Activated naive CD4-positive, alpha-beta T cell treated with anti-CD3 and anti-CD28 coated beads, Interleukin-2, amount 10 ng/mL, durations not matched to agents 7 days and 5 days (primary cell): ENCODE measurements around the gene UNC79.

Source experiments
- CTCF ChIA-PET: fragments of 350-600 bp; sonication (Branson Sonifier 250); formaldehyde crosslinking; loops from one replicate; lab custom pipeline; 2021; ENCODE audit warnings: antibody characterized with exemption; lab: Charles Lee
- DNase-seq: peaks from one replicate; pipeline ENCODE4 v3.0.0-alpha.2; 2020
- H3K27ac Mint-ChIP-seq: one replicate; pipeline ENCODE4 v1.8.0; 2021; ENCODE audit warnings: mild to moderate bottlenecking, moderate library complexity, mixed read lengths
- H3K27me3 Mint-ChIP-seq: one replicate; pipeline ENCODE4 v1.8.0; 2021; ENCODE audit warnings: mild to moderate bottlenecking, mixed read lengths
- H3K36me3 Mint-ChIP-seq: one replicate; pipeline ENCODE4 v1.8.0; 2021; ENCODE audit warnings: mixed read lengths
- H3K4me1 Mint-ChIP-seq: one replicate; pipeline ENCODE4 v1.8.0; 2021; ENCODE audit warnings: mixed read lengths
- H3K4me3 Mint-ChIP-seq: one replicate; pipeline ENCODE4 v1.8.0; 2021; ENCODE audit warnings: mild to moderate bottlenecking, moderate library complexity, mixed read lengths
- H3K9me3 Mint-ChIP-seq: one replicate; pipeline ENCODE4 v1.8.0; 2021; ENCODE audit warnings: mixed read lengths

Gene UNC79

GRCh38 chr14:93733631-93734030, 302.9 kb downstream of the UNC79 start:
- Mint-ChIP-seq H3K36me3 (no peaks in the 10 kb centered on the region), H3K27ac (no peak overlapping the region), H3K4me1 (no peaks in the 10 kb centered on the region), H3K9me3 (no peaks in the 10 kb centered on the region), H3K27me3 (peaks cover 16% of the 10 kb centered on the region), H3K4me3 (no peak overlapping the region)
- CTCF ChIA-PET = no interaction called here
- DNase-seq = no peak

GRCh38 chr14:93734086-93734822, 303.5 kb downstream of the UNC79 start:
- Mint-ChIP-seq H3K27me3 (peaks cover 12% of the 10 kb centered on the region), H3K36me3 (no peaks in the 10 kb centered on the region), H3K4me3 (no peak overlapping the region), H3K4me1 (no peaks in the 10 kb centered on the region), H3K9me3 (no peaks in the 10 kb centered on the region), H3K27ac (no peak overlapping the region)
- no peak for DNase-seq
- CTCF ChIA-PET = no interaction called here

GRCh38 chr14:93735206-93735605, 304.5 kb downstream of the UNC79 start:
- no peaks in the 10 kb centered on the region for H3K9me3 Mint-ChIP-seq

GRCh38 chr14:93736378-93737014, 305.8 kb downstream of the UNC79 start:
- Mint-ChIP-seq H3K36me3 (no peaks in the 10 kb centered on the region), H3K4me3 (no peak overlapping the region), H3K4me1 (no peaks in the 10 kb centered on the region), H3K9me3 (no peaks in the 10 kb centered on the region), H3K27ac (no peak overlapping the region), H3K27me3 (peaks cover 16% of the 10 kb centered on the region)
- CTCF ChIA-PET = no interaction called here
- no peak for DNase-seq

More at GRCh38 chr14:93735206-93735605, 304.5 kb downstream of the UNC79 start:
- DNase-seq = no peak
- H3K27me3 Mint-ChIP-seq = peaks cover 13% of the 10 kb centered on the region
- no peaks in the 10 kb centered on the region for H3K36me3 Mint-ChIP-seq
- CTCF ChIA-PET = no interaction called here
- no peak overlapping the region for H3K4me3 Mint-ChIP-seq
- H3K4me1 Mint-ChIP-seq = no peaks in the 10 kb centered on the region
- no peak overlapping the region for H3K27ac Mint-ChIP-seq

GRCh38 chr14:93737634-93738033, 306.9 kb downstream of the UNC79 start:
- Mint-ChIP-seq H3K9me3 (no peaks in the 10 kb centered on the region), H3K4me1 (no peaks in the 10 kb centered on the region), H3K4me3 (no peak overlapping the region), H3K36me3 (no peaks in the 10 kb centered on the region), H3K27ac (no peak overlapping the region), H3K27me3 (peaks cover 18% of the 10 kb centered on the region)
- CTCF ChIA-PET = no interaction called here
- no peak for DNase-seq

- DNase-seq = no peak
- CTCF ChIA-PET = no interaction called here
- Mint-ChIP-seq H3K36me3 (no peaks in the 10 kb centered on the region), H3K27me3 (peaks cover 19% of the 10 kb centered on the region), H3K4me1 (no peaks in the 10 kb centered on the region), H3K27ac (no peak overlapping the region), H3K9me3 (no peaks in the 10 kb centered on the region), H3K4me3 (no peak overlapping the region)
Observed at GRCh38 chr14:93741556-93742230, 311.0 kb downstream of the UNC79 start.

GRCh38 chr14:93742761-93743160, 312.0 kb downstream of the UNC79 start:
- CTCF ChIA-PET = no interaction called here
- no peaks in the 10 kb centered on the region for H3K36me3 Mint-ChIP-seq
- no peaks in the 10 kb centered on the region for H3K4me1 Mint-ChIP-seq
- no peak for DNase-seq
- no peak overlapping the region for H3K27ac Mint-ChIP-seq
- no peaks in the 10 kb centered on the region for H3K9me3 Mint-ChIP-seq
- H3K4me3 Mint-ChIP-seq = no peak overlapping the region
- H3K27me3 Mint-ChIP-seq = peaks cover 19% of the 10 kb centered on the region

GRCh38 chr14:93743270-93744060, 312.7 kb downstream of the UNC79 start:
- CTCF ChIA-PET = no interaction called here
- no peak overlapping the region for H3K27ac Mint-ChIP-seq
- H3K36me3 Mint-ChIP-seq = no peaks in the 10 kb centered on the region
- H3K27me3 Mint-ChIP-seq = peaks cover 15% of the 10 kb centered on the region
- DNase-seq = no peak
- no peak overlapping the region for H3K4me3 Mint-ChIP-seq
- no peaks in the 10 kb centered on the region for H3K4me1 Mint-ChIP-seq
- H3K9me3 Mint-ChIP-seq = no peaks in the 10 kb centered on the region

GRCh38 chr14:93744176-93744575, 313.4 kb downstream of the UNC79 start:
- no peak overlapping the region for H3K4me3 Mint-ChIP-seq
- no peak overlapping the region for H3K27ac Mint-ChIP-seq
- CTCF ChIA-PET = no interaction called here
- no peaks in the 10 kb centered on the region for H3K4me1 Mint-ChIP-seq
- no peak for DNase-seq
- peaks cover 15% of the 10 kb centered on the region for H3K27me3 Mint-ChIP-seq
- no peaks in the 10 kb centered on the region for H3K9me3 Mint-ChIP-seq
- no peaks in the 10 kb centered on the region for H3K36me3 Mint-ChIP-seq

GRCh38 chr14:93744876-93745275, 314.1 kb downstream of the UNC79 start:
- no peak overlapping the region for H3K4me3 Mint-ChIP-seq
- H3K36me3 Mint-ChIP-seq = no peaks in the 10 kb centered on the region
- CTCF ChIA-PET = no interaction called here
- peaks cover 15% of the 10 kb centered on the region for H3K27me3 Mint-ChIP-seq
- no peak overlapping the region for H3K27ac Mint-ChIP-seq
- no peaks in the 10 kb centered on the region for H3K9me3 Mint-ChIP-seq
- no peaks in the 10 kb centered on the region for H3K4me1 Mint-ChIP-seq
- no peak for DNase-seq

- H3K27me3 Mint-ChIP-seq = peaks cover 10% of the 10 kb centered on the region
Observed at GRCh38 chr14:93745603-93746273, 315.0 kb downstream of the UNC79 start.

GRCh38 chr14:93747102-93747501, 316.4 kb downstream of the UNC79 start:
- H3K4me3 Mint-ChIP-seq = no peak overlapping the region
- no peaks in the 10 kb centered on the region for H3K9me3 Mint-ChIP-seq
- no peaks in the 10 kb centered on the region for H3K4me1 Mint-ChIP-seq
- H3K27me3 Mint-ChIP-seq = peaks cover 9% of the 10 kb centered on the region
- no peak overlapping the region for H3K27ac Mint-ChIP-seq
- H3K36me3 Mint-ChIP-seq = no peaks in the 10 kb centered on the region
- no peak for DNase-seq
- CTCF ChIA-PET = no interaction called here

More at GRCh38 chr14:93745603-93746273, 315.0 kb downstream of the UNC79 start:
- no peak for DNase-seq
- Mint-ChIP-seq H3K27ac (no peak overlapping the region), H3K4me1 (no peaks in the 10 kb centered on the region), H3K36me3 (no peaks in the 10 kb centered on the region), H3K4me3 (no peak overlapping the region), H3K9me3 (no peaks in the 10 kb centered on the region)
- CTCF ChIA-PET = no interaction called here

- Mint-ChIP-seq H3K27me3 (peaks cover 5% of the 10 kb centered on the region), H3K4me3 (no peak overlapping the region), H3K9me3 (no peaks in the 10 kb centered on the region), H3K4me1 (no peaks in the 10 kb centered on the region), H3K36me3 (no peaks in the 10 kb centered on the region), H3K27ac (no peak overlapping the region)
- CTCF ChIA-PET = no interaction called here
- DNase-seq = no peak
Observed at GRCh38 chr14:93747560-93747959, 316.8 kb downstream of the UNC79 start.
